ENCODE measurements around the gene IL17RB. TPM values are rescaled to one million over a fixed set of nuclear protein-coding genes. Genes with fewer than 3 reads are reported as not detected.

Gene IL17RB
- total RNA-seq, 2 donors from 2014 or later = 6.2 to 8.4 TPM

DNA sequence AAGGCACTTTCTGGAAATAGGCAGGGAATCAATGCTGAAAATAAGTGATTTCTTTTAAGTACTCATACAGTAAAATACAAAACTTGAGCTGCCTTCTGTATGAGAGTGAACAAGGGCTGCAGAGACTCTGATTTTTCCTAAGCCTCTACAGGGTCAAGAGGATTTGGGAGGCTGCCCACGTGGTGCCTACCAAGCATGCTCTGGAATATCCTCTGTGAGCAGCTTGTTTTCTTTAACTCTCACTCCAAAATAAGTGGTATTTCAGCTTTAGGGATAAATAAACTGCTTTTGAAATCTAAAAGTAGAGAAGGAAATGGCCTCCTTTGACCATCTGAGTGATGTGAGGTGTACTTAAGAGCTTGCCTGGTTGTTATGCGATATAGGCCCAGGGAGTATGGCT is 53.4 kb downstream of the IL17RB start:
- no peaks in the 10 kb centered on the region for H3K36me3 ChIP-seq (ENCODE audit: control insufficient read depth, insufficient read depth, low read length)
- no peak overlapping the region for H3K27ac Mint-ChIP-seq
- no peaks in the 10 kb centered on the region for H3K4me1 ChIP-seq (ENCODE audit: control insufficient read depth, insufficient read depth, low read length)
- WGBS, 2 experiments (ENCODE audit: insufficient coverage in 1 of 2, insufficient read length in 1 of 2) = 82 to 100% methylated on average over 1 to 2 of the region's 2 CpGs
- H3K9me3 Mint-ChIP-seq = no peaks in the 10 kb centered on the region
- no peaks in the 10 kb centered on the region for H3K9me3 ChIP-seq (ENCODE audit: control insufficient read depth, low read length)
- H3K4me1 Mint-ChIP-seq = no peaks in the 10 kb centered on the region
- no peaks in the 10 kb centered on the region for H3K36me3 Mint-ChIP-seq (ENCODE audit: low read depth)
- no peak overlapping the region for H3K4me3 Mint-ChIP-seq
- H3K9ac ChIP-seq (ENCODE audit: extremely low read depth, low read length, poor library complexity, severe bottlenecking) = no peak overlapping the region
- H3K4me3 ChIP-seq (ENCODE audit: low read length) = no peak overlapping the region
- H3K27ac ChIP-seq (ENCODE audit: low read depth, low read length) = no peak overlapping the region
- peaks cover 26% of the 10 kb centered on the region for H3K27me3 Mint-ChIP-seq (ENCODE audit: insufficient read depth)
- peaks cover 40% of the 10 kb centered on the region for H3K27me3 ChIP-seq (ENCODE audit: control insufficient read depth, insufficient read depth, low read length, poor library complexity, severe bottlenecking)
- DNase-seq = no peak
- TF ChIP-seq, protein P1, sequence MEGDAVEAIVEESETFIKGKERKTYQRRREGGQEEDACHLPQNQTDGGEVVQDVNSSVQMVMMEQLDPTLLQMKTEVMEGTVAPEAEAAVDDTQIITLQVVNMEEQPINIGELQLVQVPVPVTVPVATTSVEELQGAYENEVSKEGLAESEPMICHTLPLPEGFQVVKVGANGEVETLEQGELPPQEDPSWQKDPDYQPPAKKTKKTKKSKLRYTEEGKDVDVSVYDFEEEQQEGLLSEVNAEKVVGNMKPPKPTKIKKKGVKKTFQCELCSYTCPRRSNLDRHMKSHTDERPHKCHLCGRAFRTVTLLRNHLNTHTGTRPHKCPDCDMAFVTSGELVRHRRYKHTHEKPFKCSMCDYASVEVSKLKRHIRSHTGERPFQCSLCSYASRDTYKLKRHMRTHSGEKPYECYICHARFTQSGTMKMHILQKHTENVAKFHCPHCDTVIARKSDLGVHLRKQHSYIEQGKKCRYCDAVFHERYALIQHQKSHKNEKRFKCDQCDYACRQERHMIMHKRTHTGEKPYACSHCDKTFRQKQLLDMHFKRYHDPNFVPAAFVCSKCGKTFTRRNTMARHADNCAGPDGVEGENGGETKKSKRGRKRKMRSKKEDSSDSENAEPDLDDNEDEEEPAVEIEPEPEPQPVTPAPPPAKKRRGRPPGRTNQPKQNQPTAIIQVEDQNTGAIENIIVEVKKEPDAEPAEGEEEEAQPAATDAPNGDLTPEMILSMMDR (conservative IDR thresholded peaks at IDR 0.05) = no peak

- Mint-ChIP-seq H3K36me3 (ENCODE audit: low read depth) (no peaks in the 10 kb centered on the region), H3K27me3 (ENCODE audit: insufficient read depth) (peaks cover 17% of the 10 kb centered on the region), H3K4me1 (no peaks in the 10 kb centered on the region), H3K9me3 (no peaks in the 10 kb centered on the region), H3K4me3 (no peak overlapping the region), H3K27ac (no peak overlapping the region)
- Histone ChIP-seq H3K36me3 (ENCODE audit: control insufficient read depth, insufficient read depth, low read length) (no peaks in the 10 kb centered on the region), H3K27ac (ENCODE audit: low read depth, low read length) (no peak overlapping the region), H3K4me3 (ENCODE audit: low read length) (no peak overlapping the region), H3K27me3 (ENCODE audit: control insufficient read depth, insufficient read depth, low read length, poor library complexity, severe bottlenecking) (peaks cover 29% of the 10 kb centered on the region), H3K9me3 (ENCODE audit: control insufficient read depth, low read length) (no peaks in the 10 kb centered on the region), H3K9ac (ENCODE audit: extremely low read depth, low read length, poor library complexity, severe bottlenecking) (no peak overlapping the region), H3K4me1 (ENCODE audit: control insufficient read depth, insufficient read depth, low read length) (no peaks in the 10 kb centered on the region)
- TF ChIP-seq, protein P1 (conservative IDR thresholded peaks at IDR 0.05) = no peak
- WGBS, 2 experiments (ENCODE audit: insufficient coverage in 1 of 2, insufficient read length in 1 of 2) = 86% methylated on average over 2 of the region's 2 CpGs; no CpG with 5 or more reads in 1 of the 2 experiments
- DNase-seq = no peak
Observed at GRCh38 chr3:53900666-53901331, 54.4 kb downstream of the IL17RB start.

GRCh38 chr3:53902067-53902466 is 55.7 kb downstream of the IL17RB start:
- peaks cover 18% of the 10 kb centered on the region for H3K27me3 ChIP-seq (ENCODE audit: control insufficient read depth, insufficient read depth, low read length, poor library complexity, severe bottlenecking)
- Mint-ChIP-seq H3K4me3 (no peak overlapping the region), H3K9me3 (no peaks in the 10 kb centered on the region), H3K4me1 (no peaks in the 10 kb centered on the region), H3K27me3 (ENCODE audit: insufficient read depth) (peaks cover 15% of the 10 kb centered on the region), H3K27ac (no peak overlapping the region), H3K36me3 (ENCODE audit: low read depth) (no peaks in the 10 kb centered on the region)
- no peak overlapping the region for H3K27ac ChIP-seq (ENCODE audit: low read depth, low read length)
- no peaks in the 10 kb centered on the region for H3K36me3 ChIP-seq (ENCODE audit: control insufficient read depth, insufficient read depth, low read length)
- H3K4me1 ChIP-seq (ENCODE audit: control insufficient read depth, insufficient read depth, low read length) = no peaks in the 10 kb centered on the region
- H3K4me3 ChIP-seq (ENCODE audit: low read length) = no peak overlapping the region
- TF ChIP-seq, protein P1 (conservative IDR thresholded peaks at IDR 0.05) = no peak
- WGBS, 2 experiments (ENCODE audit: insufficient coverage in 1 of 2, insufficient read length in 1 of 2) = 73 to 80% methylated on average over 1 of the region's 1 CpG
- H3K9ac ChIP-seq (ENCODE audit: extremely low read depth, low read length, poor library complexity, severe bottlenecking) = no peak overlapping the region
- no peaks in the 10 kb centered on the region for H3K9me3 ChIP-seq (ENCODE audit: control insufficient read depth, low read length)
- no peak for DNase-seq
